Esophagus squamous epithelium (tissue), 4 donors: Measurements from ENCODE around the gene NAXE.

Experiments used
- POLR2A ChIP-seq, 4 donors: fragments of 450-650 bp; IDR thresholded peaks; one replicate each; pipeline ENCODE4 v1.6.1; 2017; ENCODE audit warnings: antibody characterized with exemption in 4 of 4, mild to moderate bottlenecking in 4 of 4, moderate library complexity in 3 of 4
- TF ChIP-seq, protein P1 (sequence below), 6 experiments: fragments of 450-650 bp in 4 of 6; fragments of 200-600 bp in 2 of 6; sonication (generic) in 2 of 6; IDR thresholded peaks; one replicate each; pipeline ENCODE4 v1.5.1; 2016 to 2019; ENCODE audit warnings: antibody characterized with exemption in 6 of 6, mild to moderate bottlenecking in 4 of 6, moderate library complexity in 4 of 6

DNA sequence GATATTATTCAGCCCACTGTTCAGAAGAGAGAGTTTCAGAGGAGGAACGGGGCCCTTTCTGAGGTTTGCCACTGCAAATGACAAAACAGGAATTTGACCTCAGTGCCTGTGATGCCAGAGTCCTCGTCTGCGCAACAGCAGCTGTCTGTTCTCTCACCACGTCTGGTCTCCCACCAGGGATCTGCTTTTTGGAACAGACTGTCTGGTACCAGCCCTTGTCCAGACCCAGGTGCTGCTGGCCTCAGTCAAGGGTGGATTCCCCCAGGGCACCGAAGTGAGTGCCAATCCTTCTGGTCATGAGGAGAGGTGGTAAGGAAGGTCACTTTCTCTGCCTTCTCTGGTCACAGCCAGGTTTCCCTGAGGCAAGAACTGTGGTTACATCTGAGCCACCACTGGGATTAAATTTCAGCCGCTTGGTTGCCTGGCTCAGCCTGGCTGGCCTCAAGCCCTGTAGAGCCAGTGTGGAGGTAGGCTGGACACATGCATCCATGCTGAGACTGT, 48.1 kb downstream of the NAXE start:
- TF ChIP-seq, protein P1, sequence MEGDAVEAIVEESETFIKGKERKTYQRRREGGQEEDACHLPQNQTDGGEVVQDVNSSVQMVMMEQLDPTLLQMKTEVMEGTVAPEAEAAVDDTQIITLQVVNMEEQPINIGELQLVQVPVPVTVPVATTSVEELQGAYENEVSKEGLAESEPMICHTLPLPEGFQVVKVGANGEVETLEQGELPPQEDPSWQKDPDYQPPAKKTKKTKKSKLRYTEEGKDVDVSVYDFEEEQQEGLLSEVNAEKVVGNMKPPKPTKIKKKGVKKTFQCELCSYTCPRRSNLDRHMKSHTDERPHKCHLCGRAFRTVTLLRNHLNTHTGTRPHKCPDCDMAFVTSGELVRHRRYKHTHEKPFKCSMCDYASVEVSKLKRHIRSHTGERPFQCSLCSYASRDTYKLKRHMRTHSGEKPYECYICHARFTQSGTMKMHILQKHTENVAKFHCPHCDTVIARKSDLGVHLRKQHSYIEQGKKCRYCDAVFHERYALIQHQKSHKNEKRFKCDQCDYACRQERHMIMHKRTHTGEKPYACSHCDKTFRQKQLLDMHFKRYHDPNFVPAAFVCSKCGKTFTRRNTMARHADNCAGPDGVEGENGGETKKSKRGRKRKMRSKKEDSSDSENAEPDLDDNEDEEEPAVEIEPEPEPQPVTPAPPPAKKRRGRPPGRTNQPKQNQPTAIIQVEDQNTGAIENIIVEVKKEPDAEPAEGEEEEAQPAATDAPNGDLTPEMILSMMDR (IDR thresholded peaks at IDR 0.05), result no peak
- TF ChIP-seq POLR2A (IDR thresholded peaks at IDR 0.05), result no peak
